Panc1 (cell line): ENCODE data around the gene PIP5K1A. TPM values are rescaled to one million over a fixed set of nuclear protein-coding genes. Genes with fewer than 3 reads are reported as not detected.

Source experiments
- ATAC-seq: fragments of 200-7000 bp; cut with Tn5 transposase; 2 replicates; pipeline ENCODE4 v1.9.1; 2020; ENCODE audit warnings: mild to moderate bottlenecking, moderate library complexity
- BruUV-seq: library from RNA; stranded (reverse); fragments of 400-500 nt; replicated peaks from 2 replicates; lab custom pipeline; 2021; lab: Mats Ljungman, UMichigan
- CTCF ChIA-PET: fragments of 300-600 bp; sonication (Branson Sonifier 250); formaldehyde crosslinking; loops from one replicate; lab custom pipeline; 2022; ENCODE audit warnings: antibody characterized with exemption; lab: Charles Lee
- POLR2A ChIA-PET: fragments of 300-600 bp; sonication (Branson Sonifier 250); formaldehyde crosslinking; loops from one replicate; lab custom pipeline; 2022; ENCODE audit warnings: antibody characterized with exemption; lab: Charles Lee
- DNase-seq: peaks from one replicate; pipeline ENCODE4 v3.0.0-alpha.2; 2010; ENCODE audit warnings: low read depth, low spot score
- H3K27ac ChIP-seq: 2 replicates; pipeline ENCODE4 v1.5.1; 2011; ENCODE audit warnings: mild to moderate bottlenecking, low read length, inconsistent platforms
- H3K27me3 ChIP-seq: fragments of 200-500 bp; sonication (Bioruptor generic); 2 replicates; pipeline ENCODE4 v1.6.0; 2014; ENCODE audit warnings: low read length, inconsistent platforms; ENCODE audit not compliant: control insufficient read depth, insufficient read depth
- H3K36me3 ChIP-seq: fragments of 200-500 bp; sonication (Bioruptor generic); 2 replicates; pipeline ENCODE4 v1.5.1; 2014; ENCODE audit warnings: inconsistent platforms, mild to moderate bottlenecking, low read length, moderate library complexity; ENCODE audit not compliant: control insufficient read depth, insufficient read depth
- H3K4me1 ChIP-seq: 2 replicates; pipeline ENCODE4 v1.5.1; 2011; ENCODE audit warnings: inconsistent platforms, mild to moderate bottlenecking, low read length, moderate library complexity; ENCODE audit not compliant: control insufficient read depth, insufficient read depth
- H3K4me3 ChIP-seq, 2 experiments: 2 replicates each; pipeline ENCODE4 v1.5.1; 2011 to 2012; ENCODE audit warnings: low read depth in 2 of 2, low read length in 2 of 2, mild to moderate bottlenecking in 2 of 2, inconsistent platforms in 1 of 2, moderate library complexity in 1 of 2
- H3K9me3 ChIP-seq: fragments of 200-500 bp; sonication (Bioruptor generic); 2 replicates; pipeline ENCODE4 v1.5.1; 2014; ENCODE audit warnings: low read depth, mild to moderate bottlenecking, inconsistent platforms, low read length, moderate library complexity; ENCODE audit not compliant: control insufficient read depth, insufficient read depth
- POLR2AphosphoS5 ChIP-seq: IDR thresholded peaks from 2 replicates; pipeline ENCODE4 v1.6.1; 2012; ENCODE audit warnings: mild to moderate bottlenecking, low read depth, low read length, moderate library complexity
- SIN3A ChIP-seq: IDR thresholded peaks from 2 replicates; pipeline ENCODE4 v1.6.1; 2012; ENCODE audit warnings: low read depth, mild to moderate bottlenecking, low read length, moderate library complexity, borderline replicate concordance; ENCODE audit not compliant: insufficient read depth
- TCF7L2 ChIP-seq: IDR thresholded peaks from 2 replicates; pipeline ENCODE4 v1.6.1; 2011; ENCODE audit warnings: mild to moderate bottlenecking, low read depth, low read length, inconsistent platforms
- in situ Hi-C: cut with HindIII; loops from 2 replicates; pipeline ENCODE4 v1.10.0; 2016; ENCODE audit warnings: low sequenced_read_pairs, low pct_unique_long_range_greater_than_20kb
- intact Hi-C: fragments of 100-400 bp; cut with micrococcal nuclease; formaldehyde crosslinking; loops from one replicate; pipeline ENCODE4 v1.10.0; 2022; ENCODE audit not compliant: unreplicated experiment
- total RNA-seq: library from RNA; stranded (reverse); gene quantifications from one replicate; pipeline ENCODE4 v1.2.1, GENCODE V29; 2021; ENCODE audit not compliant: unreplicated experiment
- TF ChIP-seq, protein P1 (sequence below), 2 experiments: IDR thresholded peaks; 2 replicates each; pipeline ENCODE4 v1.6.1; 2011 to 2012; ENCODE audit warnings: low read depth in 2 of 2, control low read depth in 1 of 2, low read length in 1 of 2, mild to moderate bottlenecking in 1 of 2, moderate library complexity in 1 of 2; ENCODE audit not compliant: insufficient read depth in 1 of 2
- TF ChIP-seq, protein P2 (sequence below): fragments of 450-650 bp; IDR thresholded peaks from 2 replicates; pipeline ENCODE4 v1.5.1; 2017; ENCODE audit warnings: mild to moderate bottlenecking

Gene PIP5K1A
- total RNA-seq, 1 experiment from 2014 or later, result 78.9 TPM

GRCh38 chr1:151210830-151211229 lies 12.5 kb downstream of the PIP5K1A start:
- TF ChIP-seq POLR2AphosphoS5 (no peak), SIN3A (no peak), TCF7L2 (no peak)
- TF ChIP-seq, protein P1, sequence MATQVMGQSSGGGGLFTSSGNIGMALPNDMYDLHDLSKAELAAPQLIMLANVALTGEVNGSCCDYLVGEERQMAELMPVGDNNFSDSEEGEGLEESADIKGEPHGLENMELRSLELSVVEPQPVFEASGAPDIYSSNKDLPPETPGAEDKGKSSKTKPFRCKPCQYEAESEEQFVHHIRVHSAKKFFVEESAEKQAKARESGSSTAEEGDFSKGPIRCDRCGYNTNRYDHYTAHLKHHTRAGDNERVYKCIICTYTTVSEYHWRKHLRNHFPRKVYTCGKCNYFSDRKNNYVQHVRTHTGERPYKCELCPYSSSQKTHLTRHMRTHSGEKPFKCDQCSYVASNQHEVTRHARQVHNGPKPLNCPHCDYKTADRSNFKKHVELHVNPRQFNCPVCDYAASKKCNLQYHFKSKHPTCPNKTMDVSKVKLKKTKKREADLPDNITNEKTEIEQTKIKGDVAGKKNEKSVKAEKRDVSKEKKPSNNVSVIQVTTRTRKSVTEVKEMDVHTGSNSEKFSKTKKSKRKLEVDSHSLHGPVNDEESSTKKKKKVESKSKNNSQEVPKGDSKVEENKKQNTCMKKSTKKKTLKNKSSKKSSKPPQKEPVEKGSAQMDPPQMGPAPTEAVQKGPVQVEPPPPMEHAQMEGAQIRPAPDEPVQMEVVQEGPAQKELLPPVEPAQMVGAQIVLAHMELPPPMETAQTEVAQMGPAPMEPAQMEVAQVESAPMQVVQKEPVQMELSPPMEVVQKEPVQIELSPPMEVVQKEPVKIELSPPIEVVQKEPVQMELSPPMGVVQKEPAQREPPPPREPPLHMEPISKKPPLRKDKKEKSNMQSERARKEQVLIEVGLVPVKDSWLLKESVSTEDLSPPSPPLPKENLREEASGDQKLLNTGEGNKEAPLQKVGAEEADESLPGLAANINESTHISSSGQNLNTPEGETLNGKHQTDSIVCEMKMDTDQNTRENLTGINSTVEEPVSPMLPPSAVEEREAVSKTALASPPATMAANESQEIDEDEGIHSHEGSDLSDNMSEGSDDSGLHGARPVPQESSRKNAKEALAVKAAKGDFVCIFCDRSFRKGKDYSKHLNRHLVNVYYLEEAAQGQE (IDR thresholded peaks at IDR 0.05; ENCODE audit: insufficient read depth in 1 of 2, low read depth in 2 of 2, low read length in 1 of 2), result no peak
- TF ChIP-seq, protein P2, sequence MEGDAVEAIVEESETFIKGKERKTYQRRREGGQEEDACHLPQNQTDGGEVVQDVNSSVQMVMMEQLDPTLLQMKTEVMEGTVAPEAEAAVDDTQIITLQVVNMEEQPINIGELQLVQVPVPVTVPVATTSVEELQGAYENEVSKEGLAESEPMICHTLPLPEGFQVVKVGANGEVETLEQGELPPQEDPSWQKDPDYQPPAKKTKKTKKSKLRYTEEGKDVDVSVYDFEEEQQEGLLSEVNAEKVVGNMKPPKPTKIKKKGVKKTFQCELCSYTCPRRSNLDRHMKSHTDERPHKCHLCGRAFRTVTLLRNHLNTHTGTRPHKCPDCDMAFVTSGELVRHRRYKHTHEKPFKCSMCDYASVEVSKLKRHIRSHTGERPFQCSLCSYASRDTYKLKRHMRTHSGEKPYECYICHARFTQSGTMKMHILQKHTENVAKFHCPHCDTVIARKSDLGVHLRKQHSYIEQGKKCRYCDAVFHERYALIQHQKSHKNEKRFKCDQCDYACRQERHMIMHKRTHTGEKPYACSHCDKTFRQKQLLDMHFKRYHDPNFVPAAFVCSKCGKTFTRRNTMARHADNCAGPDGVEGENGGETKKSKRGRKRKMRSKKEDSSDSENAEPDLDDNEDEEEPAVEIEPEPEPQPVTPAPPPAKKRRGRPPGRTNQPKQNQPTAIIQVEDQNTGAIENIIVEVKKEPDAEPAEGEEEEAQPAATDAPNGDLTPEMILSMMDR, result no peak
- DNase-seq (no peak), ATAC-seq (no peak)
- Histone ChIP-seq H3K4me3 (no peak overlapping the region), H3K27ac (no peak overlapping the region), H3K9me3 (no peaks in the 10 kb centered on the region), H3K36me3 (0 out of 2 replicates have a peak, but pooled peaks cover 3% of the 10 kb centered on the region), H3K27me3 (no peaks in the 10 kb centered on the region), H3K4me1 (no peaks in the 10 kb centered on the region)
- CTCF ChIA-PET, result no interaction called here
- POLR2A ChIA-PET, result no interaction called here
- no TSS peak for BruUV-seq
- in situ Hi-C loops (no loop called here), intact Hi-C loops (no loop called here)

DNA sequence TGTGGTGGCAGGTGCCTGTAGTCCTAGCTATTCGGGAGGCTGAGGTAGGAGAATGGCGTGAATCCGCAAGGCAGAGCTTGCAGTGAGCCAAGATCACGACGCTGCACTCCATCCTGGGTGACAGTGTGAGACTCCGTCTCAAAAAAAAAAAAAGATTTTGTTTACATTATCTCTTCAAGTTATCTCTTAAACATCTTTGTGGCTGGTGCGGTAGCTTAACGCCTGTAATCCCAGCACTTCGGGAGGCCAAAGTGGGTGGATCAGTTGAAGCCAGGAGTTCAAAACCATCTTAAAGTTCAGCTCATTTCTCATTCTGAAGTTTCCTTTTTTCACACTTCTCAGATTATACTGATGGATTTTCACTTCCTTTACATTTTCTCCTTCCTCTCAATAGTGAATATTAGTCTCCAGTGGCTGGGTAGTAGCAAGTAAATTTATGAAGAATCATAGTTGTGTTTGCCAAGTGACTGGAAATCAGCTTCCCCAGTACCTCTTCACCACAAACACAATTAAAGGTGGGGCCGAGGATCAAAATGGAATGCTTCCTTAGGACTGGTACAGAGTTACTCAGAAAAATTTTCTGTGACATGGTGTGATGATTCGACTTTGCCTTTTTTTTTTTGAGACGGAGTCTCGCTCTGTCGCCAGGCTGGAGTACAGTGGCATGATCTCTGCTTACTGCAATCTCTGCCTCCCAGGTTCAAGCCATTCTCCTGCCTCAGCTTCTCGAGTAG lies 13.8 kb downstream of the PIP5K1A start:
- ChIA-PET POLR2A (interaction anchor here (0.6 to 1.0 kb wide), 3 partner anchors 10 to 187 kb away, joined by 3 to 5 read pairs (median 4); partner anchors contain the start of gene PSMB4), CTCF (no interaction called here)
- Histone ChIP-seq H3K4me3 (no peak overlapping the region), H3K9me3 (no peaks in the 10 kb centered on the region), H3K4me1 (no peaks in the 10 kb centered on the region), H3K36me3 (0 out of 2 replicates have a peak, but pooled peaks cover 3% of the 10 kb centered on the region), H3K27ac (no peak overlapping the region), H3K27me3 (no peaks in the 10 kb centered on the region)
- TF ChIP-seq, protein P1 (IDR thresholded peaks at IDR 0.05; ENCODE audit: insufficient read depth in 1 of 2, low read depth in 2 of 2, low read length in 1 of 2), result no peak
- TF ChIP-seq POLR2AphosphoS5 (no peak), SIN3A (no peak)
- TF ChIP-seq, protein P2, result no peak
- in situ Hi-C loops, result no loop called here
- intact Hi-C loops, result no loop called here
- DNase-seq (no peak), ATAC-seq (no peak)
- BruUV-seq, result no TSS peak
